ENCODE data around the gene RABGAP1. TPM values are rescaled to one million over a fixed set of nuclear protein-coding genes. Genes with fewer than 3 reads are reported as not detected.

The RABGAP1 gene
- total RNA-seq, 1 experiment from 2014 or later = 64.0 TPM

DNA sequence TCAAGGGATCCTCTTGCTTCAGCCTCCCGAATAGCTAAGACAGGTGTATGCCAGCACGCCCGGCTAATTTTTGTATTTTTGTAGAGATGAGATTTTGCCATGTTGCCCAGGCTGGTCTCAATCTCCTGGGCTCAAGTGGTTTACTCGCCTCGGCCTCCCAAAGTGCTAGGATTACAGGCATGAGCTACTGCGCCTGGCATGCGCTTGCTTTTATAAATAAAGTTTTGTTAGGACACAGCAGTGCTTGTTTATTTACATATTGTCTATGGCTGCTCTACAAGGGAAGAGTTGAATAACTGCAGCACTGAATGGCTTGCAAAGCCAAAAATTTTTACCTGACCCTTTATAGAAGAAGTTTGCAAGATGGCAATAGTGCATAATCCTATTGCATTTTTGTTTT, 120.4 kb downstream of the RABGAP1 start:
- peaks cover 12% of the 10 kb centered on the region for H3K4me1 ChIP-seq (ENCODE audit: insufficient read depth, low read length, poor library complexity, severe bottlenecking)

DNA sequence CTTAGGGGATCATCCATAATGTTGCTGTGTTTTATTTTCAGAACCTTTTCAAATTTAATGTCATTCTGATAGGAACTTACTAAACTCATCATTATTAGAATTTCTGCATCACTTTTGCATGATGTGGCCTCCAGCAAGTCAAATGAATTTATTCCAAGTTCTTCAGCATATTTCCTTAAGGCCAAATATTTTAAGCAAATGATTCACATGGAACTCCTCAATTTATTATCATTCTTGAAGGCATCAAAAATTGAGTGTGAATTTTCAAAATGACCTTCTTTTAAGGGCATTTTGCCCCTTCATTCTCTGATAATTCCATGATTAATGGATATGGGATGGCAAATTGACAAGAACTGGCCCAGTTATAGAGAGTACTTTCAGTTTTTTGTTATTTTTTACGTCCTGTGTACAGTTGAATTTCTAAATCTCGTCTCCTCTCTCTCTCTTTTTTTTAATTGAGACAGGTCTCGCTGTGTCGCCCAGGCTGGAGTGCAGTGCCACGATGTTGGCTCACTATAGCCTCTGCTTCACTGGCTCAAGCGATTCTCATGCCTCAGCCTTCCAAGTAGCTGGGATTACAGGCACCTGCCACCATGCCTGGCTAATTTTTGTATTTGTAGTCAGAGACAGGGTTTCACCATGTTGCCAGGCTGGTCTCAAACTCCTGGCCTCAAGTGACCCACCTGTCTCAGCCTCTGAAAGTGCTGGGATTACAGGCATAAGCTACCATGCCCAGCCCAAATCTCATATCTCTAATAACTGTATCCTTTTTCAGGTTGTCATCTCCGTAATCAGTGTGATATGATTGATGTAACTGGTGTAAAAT, 121.7 kb downstream of the RABGAP1 start:
- H3K4me1 ChIP-seq (ENCODE audit: insufficient read depth, low read length, poor library complexity, severe bottlenecking) = peaks cover 12% of the 10 kb centered on the region
- POLR2A ChIA-PET (ENCODE audit: low non-redundant PET) = no interaction called here
- CTCF ChIA-PET = no interaction called here

More for the DNA sequence above, 120.4 kb downstream of the RABGAP1 start:
- intact Hi-C loops (cut with micrococcal nuclease; ENCODE audit: unreplicated experiment) = no loop called here
- no peak for TF ChIP-seq EZH2 (IDR thresholded peaks at IDR 0.05; ENCODE audit: borderline replicate concordance, low read depth, low read length, poor library complexity, severe bottlenecking)
- TF ChIP-seq, protein P1, sequence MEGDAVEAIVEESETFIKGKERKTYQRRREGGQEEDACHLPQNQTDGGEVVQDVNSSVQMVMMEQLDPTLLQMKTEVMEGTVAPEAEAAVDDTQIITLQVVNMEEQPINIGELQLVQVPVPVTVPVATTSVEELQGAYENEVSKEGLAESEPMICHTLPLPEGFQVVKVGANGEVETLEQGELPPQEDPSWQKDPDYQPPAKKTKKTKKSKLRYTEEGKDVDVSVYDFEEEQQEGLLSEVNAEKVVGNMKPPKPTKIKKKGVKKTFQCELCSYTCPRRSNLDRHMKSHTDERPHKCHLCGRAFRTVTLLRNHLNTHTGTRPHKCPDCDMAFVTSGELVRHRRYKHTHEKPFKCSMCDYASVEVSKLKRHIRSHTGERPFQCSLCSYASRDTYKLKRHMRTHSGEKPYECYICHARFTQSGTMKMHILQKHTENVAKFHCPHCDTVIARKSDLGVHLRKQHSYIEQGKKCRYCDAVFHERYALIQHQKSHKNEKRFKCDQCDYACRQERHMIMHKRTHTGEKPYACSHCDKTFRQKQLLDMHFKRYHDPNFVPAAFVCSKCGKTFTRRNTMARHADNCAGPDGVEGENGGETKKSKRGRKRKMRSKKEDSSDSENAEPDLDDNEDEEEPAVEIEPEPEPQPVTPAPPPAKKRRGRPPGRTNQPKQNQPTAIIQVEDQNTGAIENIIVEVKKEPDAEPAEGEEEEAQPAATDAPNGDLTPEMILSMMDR (conservative IDR thresholded peaks at IDR 0.05; ENCODE audit: low read depth, low read length) = no peak
- H3K27me3 ChIP-seq (replicated peaks; ENCODE audit: insufficient read depth, low read depth, low read length, poor library complexity) = no peaks in the 10 kb centered on the region
- BruUV-seq (replicated peaks) = no TSS peak
- no peak for DNase-seq (ENCODE audit: low spot score)
- peaks cover 15% of the 10 kb centered on the region for H3K36me3 ChIP-seq (ENCODE audit: insufficient read depth, low read length, poor library complexity, severe bottlenecking)
- POLR2A ChIA-PET (ENCODE audit: low non-redundant PET) = no interaction called here
- CTCF ChIA-PET = no interaction called here
- no peak overlapping the region for H3K4me3 ChIP-seq (ENCODE audit: low read depth, low read length, poor library complexity, severe bottlenecking)
- H3K9me3 ChIP-seq (ENCODE audit: low read depth, low read length, poor library complexity, severe bottlenecking) = no peaks in the 10 kb centered on the region
- no peak overlapping the region for H3K27ac ChIP-seq (ENCODE audit: low read depth, low read length, poor library complexity, severe bottlenecking)

GRCh38 chr9:123063177-123063598, 122.4 kb downstream of the RABGAP1 start:
- TF ChIP-seq, protein P1 (conservative IDR thresholded peaks at IDR 0.05; ENCODE audit: low read depth, low read length) = no peak
- TF ChIP-seq EZH2 (IDR thresholded peaks at IDR 0.05; ENCODE audit: borderline replicate concordance, low read depth, low read length, poor library complexity, severe bottlenecking) = no peak
- H3K4me3 ChIP-seq (ENCODE audit: low read depth, low read length, poor library complexity, severe bottlenecking) = no peak overlapping the region
- no peaks in the 10 kb centered on the region for H3K9me3 ChIP-seq (ENCODE audit: low read depth, low read length, poor library complexity, severe bottlenecking)
- H3K4me1 ChIP-seq (ENCODE audit: insufficient read depth, low read length, poor library complexity, severe bottlenecking) = peaks cover 12% of the 10 kb centered on the region
- ChIA-PET POLR2A (ENCODE audit: low non-redundant PET) (no interaction called here), CTCF (no interaction called here)
- no TSS peak for BruUV-seq (replicated peaks)
- no peak for DNase-seq (ENCODE audit: low spot score)
- H3K36me3 ChIP-seq (ENCODE audit: insufficient read depth, low read length, poor library complexity, severe bottlenecking) = peaks cover 30% of the 10 kb centered on the region
- no peak overlapping the region for H3K27ac ChIP-seq (ENCODE audit: low read depth, low read length, poor library complexity, severe bottlenecking)
- H3K27me3 ChIP-seq (replicated peaks; ENCODE audit: insufficient read depth, low read depth, low read length, poor library complexity) = no peaks in the 10 kb centered on the region
- intact Hi-C loops (cut with micrococcal nuclease; ENCODE audit: unreplicated experiment) = no loop called here

More for the DNA sequence above, 121.7 kb downstream of the RABGAP1 start:
- intact Hi-C loops (cut with micrococcal nuclease; ENCODE audit: unreplicated experiment) = no loop called here
- TF ChIP-seq, protein P1 (conservative IDR thresholded peaks at IDR 0.05; ENCODE audit: low read depth, low read length) = no peak
- TF ChIP-seq EZH2 (IDR thresholded peaks at IDR 0.05; ENCODE audit: borderline replicate concordance, low read depth, low read length, poor library complexity, severe bottlenecking) = no peak
- no peak overlapping the region for H3K27ac ChIP-seq (ENCODE audit: low read depth, low read length, poor library complexity, severe bottlenecking)
- H3K36me3 ChIP-seq (ENCODE audit: insufficient read depth, low read length, poor library complexity, severe bottlenecking) = peaks cover 27% of the 10 kb centered on the region
- no peak for DNase-seq (ENCODE audit: low spot score)
- BruUV-seq (replicated peaks) = no TSS peak
- no peak overlapping the region for H3K4me3 ChIP-seq (ENCODE audit: low read depth, low read length, poor library complexity, severe bottlenecking)
- H3K27me3 ChIP-seq (replicated peaks; ENCODE audit: insufficient read depth, low read depth, low read length, poor library complexity) = no peaks in the 10 kb centered on the region
- no peaks in the 10 kb centered on the region for H3K9me3 ChIP-seq (ENCODE audit: low read depth, low read length, poor library complexity, severe bottlenecking)

Data from A673 (cell line).